Esophagus mucosa (tissue), 1 donor: ENCODE measurements around the gene VSIG1. TPM values are rescaled to one million over a fixed set of nuclear protein-coding genes. Genes with fewer than 3 reads are reported as not detected.

Source experiments
- total RNA-seq: library from RNA; stranded (reverse); gene quantifications from one replicate; pipeline ENCODE4 v1.2.4, GENCODE V29; 2023
- donor health status: DM: yes; HTN: yes; CAD: no.

The VSIG1 gene
- total RNA-seq, 1 donor from 2014 or later = 0.48 TPM

Other genes starting within 250 kb of the VSIG1 start
- gene MID2, start 219.2 kb upstream of the VSIG1 start, total RNA-seq = 17.8 TPM
- gene TEX13B, start 62.7 kb upstream of the VSIG1 start, total RNA-seq = not detected
- 28.6 TPM for gene PSMD10, start 46.5 kb downstream of the VSIG1 start, total RNA-seq
- gene ATG4A, start 46.7 kb downstream of the VSIG1 start, total RNA-seq = 7.8 TPM